Fibroblast of villous mesenchyme (primary cell): ENCODE data around the gene DPF3. TPM values are rescaled to one million over a fixed set of nuclear protein-coding genes. Genes with fewer than 3 reads are reported as not detected.

Source experiments
- DNase-seq: peaks from one replicate; pipeline ENCODE4 v3.0.0-alpha.2; 2010; ENCODE audit warnings: low read depth
- H3K4me3 ChIP-seq: 2 replicates; pipeline ENCODE4 v1.5.1; 2011; ENCODE audit warnings: low read depth, mild to moderate bottlenecking, low read length
- CTCF ChIP-seq: IDR thresholded peaks from 2 replicates; pipeline ENCODE4 v1.5.1; 2012; ENCODE audit warnings: low read depth, mild to moderate bottlenecking, low read length; ENCODE audit not compliant: insufficient read depth
- small RNA-seq: library from RNA; depleted of rRNA; stranded (forward); fragments of <200 nt; gene quantifications from one replicate; pipeline ENCODE3, GENCODE V24; 2012
- total RNA-seq: library from RNA; depleted of rRNA; stranded (reverse); fragments of >200 nt; gene quantifications from 2 replicates; pipeline ENCODE4 v1.2.3, GENCODE V29; 2012

Gene DPF3
- total RNA-seq, 1 donor = 10.4 TPM

- no peak for DNase-seq
- no peak for TF ChIP-seq CTCF
- H3K4me3 ChIP-seq = no peak overlapping the region
Measured at GRCh38 chr14:72576258-72576657, 317.6 kb downstream of the DPF3 start.

- no peak overlapping the region for H3K4me3 ChIP-seq
- no peak for DNase-seq
- no peak for TF ChIP-seq CTCF
Measured at GRCh38 chr14:72574715-72575114, 319.2 kb downstream of the DPF3 start.

GRCh38 chr14:72573725-72574417 lies 320.0 kb downstream of the DPF3 start:
- H3K4me3 ChIP-seq = no peak overlapping the region
- DNase-seq = no peak
- TF ChIP-seq CTCF = no peak

Small RNA genes lying within 50 kb of the gene (small RNA-seq; reads per million reads assigned to genes)
- not detected for gene RF00019

Other genes starting within 250 kb of the DPF3 start
- gene DCAF4, start 32.4 kb upstream of the DPF3 start, total RNA-seq = 12.5 and 14.8 TPM in 2 replicates
- gene ZFYVE1, start 133.0 kb upstream of the DPF3 start, total RNA-seq = 20.3 and 21.6 TPM in 2 replicates
- 33.8 and 44.0 TPM in 2 replicates for gene RBM25, start 164.4 kb upstream of the DPF3 start, total RNA-seq
- gene PSEN1, start 242.4 kb upstream of the DPF3 start, total RNA-seq = 41.9 and 57.4 TPM in 2 replicates